DOHH2 (cell line): ENCODE data around the gene CNNM3.
A peak's percentile ranks its signal among the peaks of the same experiment; 100 is the strongest.

Experiments used
- H3F3A ChIP-seq: fragments of 200-600 bp; sonication (generic), shearing (Covaris generic); 2 replicates; pipeline ENCODE4 v1.6.0; 2016; ENCODE audit warnings: antibody characterized with exemption, mild to moderate bottlenecking; ENCODE audit not compliant: control insufficient read depth, insufficient read depth
- H3K27ac ChIP-seq: fragments of 200-600 bp; sonication (generic); 2 replicates; pipeline ENCODE4 v1.5.1; 2014; ENCODE audit warnings: low read depth, mild to moderate bottlenecking, low read length, moderate library complexity
- H3K27me3 ChIP-seq: fragments of 200-600 bp; sonication (generic); 2 replicates; pipeline ENCODE4 v1.6.1; 2014; ENCODE audit warnings: mild to moderate bottlenecking, low read length, mixed read lengths; ENCODE audit not compliant: control insufficient read depth
- H3K36me3 ChIP-seq: fragments of 200-600 bp; sonication (generic); 2 replicates; pipeline ENCODE4 v1.6.1; 2014; ENCODE audit warnings: mild to moderate bottlenecking, low read length, moderate library complexity, mixed read lengths; ENCODE audit not compliant: control insufficient read depth
- H3K4me1 ChIP-seq: fragments of 200-600 bp; sonication (generic); 2 replicates; pipeline ENCODE4 v1.6.1; 2014; ENCODE audit warnings: mild to moderate bottlenecking, low read length, mixed read lengths; ENCODE audit not compliant: control insufficient read depth
- H3K4me2 ChIP-seq: fragments of 200-600 bp; sonication (generic); 2 replicates; pipeline ENCODE4 v1.6.0; 2014; ENCODE audit warnings: mild to moderate bottlenecking, low read length, moderate library complexity
- H3K4me3 ChIP-seq: fragments of 200-600 bp; sonication (generic); 2 replicates; pipeline ENCODE4 v1.5.1; 2014; ENCODE audit warnings: mild to moderate bottlenecking, low read length, mixed read lengths
- H3K79me2 ChIP-seq: fragments of 200-600 bp; sonication (generic); 2 replicates; pipeline ENCODE4 v1.6.1; 2014; ENCODE audit warnings: mild to moderate bottlenecking, low read length, mixed read lengths; ENCODE audit not compliant: control insufficient read depth
- H3K9me2 ChIP-seq: fragments of 200-600 bp; sonication (generic); replicated peaks from 2 replicates; pipeline ENCODE4 v1.6.1; 2014; ENCODE audit warnings: mild to moderate bottlenecking, low read length, mixed read lengths; ENCODE audit not compliant: control insufficient read depth
- H3K9me3 ChIP-seq: fragments of 200-600 bp; sonication (generic); 2 replicates; pipeline ENCODE4 v1.6.1; 2014; ENCODE audit warnings: antibody characterized with exemption, low read length, mixed read lengths; ENCODE audit not compliant: control insufficient read depth, insufficient read depth
- H4K20me1 ChIP-seq: fragments of 200-600 bp; sonication (generic); 2 replicates; pipeline ENCODE4 v1.6.0; 2014; ENCODE audit warnings: low read depth, mild to moderate bottlenecking, antibody characterized with exemption, low read length, moderate library complexity; ENCODE audit not compliant: control insufficient read depth, insufficient read depth
- EZH2phosphoT487 ChIP-seq: fragments of 200-600 bp; sonication (generic); IDR thresholded peaks from 2 replicates; pipeline ENCODE4 v1.6.1; 2017; ENCODE audit warnings: borderline replicate concordance, mild to moderate bottlenecking, antibody characterized with exemption, low read length, moderate library complexity, mixed read lengths
- TF ChIP-seq, protein P1 (sequence below): fragments of 200-600 bp; sonication (generic); IDR thresholded peaks from one replicate; pipeline ENCODE4 v1.5.1; 2014; ENCODE audit warnings: antibody characterized with exemption, mild to moderate bottlenecking, low read depth, low read length; ENCODE audit not compliant: poor library complexity, severe bottlenecking

The CNNM3 gene

DNA sequence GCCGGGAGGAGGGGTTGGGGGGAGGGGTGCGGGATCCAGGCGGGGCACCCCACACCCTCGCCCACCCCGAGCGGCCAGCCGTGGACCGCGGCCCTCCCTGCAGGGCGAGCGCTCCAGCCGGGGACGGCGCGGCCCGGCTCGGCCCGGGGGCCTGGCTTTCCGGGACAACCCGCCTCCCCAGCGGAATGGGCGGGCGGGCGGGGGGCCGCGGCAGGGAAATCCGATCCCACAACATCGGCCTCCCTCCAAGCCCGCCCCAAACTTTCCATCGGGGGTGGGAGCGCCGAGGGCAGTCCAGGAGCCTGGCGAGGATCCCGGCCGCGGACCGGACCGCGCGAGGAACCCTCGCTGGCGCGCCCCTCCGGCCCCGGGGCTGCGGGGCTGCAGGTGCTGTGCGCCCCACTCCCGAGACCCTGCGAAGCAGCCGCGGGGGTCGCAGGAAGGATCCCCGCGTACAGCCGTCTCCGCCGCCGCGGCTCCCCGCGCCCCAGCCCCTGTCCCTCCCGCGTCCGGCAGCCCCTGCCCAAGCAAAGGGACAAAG lies 53.3 kb downstream of the CNNM3 start:
- TF ChIP-seq EZH2phosphoT487, result no peak
- TF ChIP-seq, protein P1, sequence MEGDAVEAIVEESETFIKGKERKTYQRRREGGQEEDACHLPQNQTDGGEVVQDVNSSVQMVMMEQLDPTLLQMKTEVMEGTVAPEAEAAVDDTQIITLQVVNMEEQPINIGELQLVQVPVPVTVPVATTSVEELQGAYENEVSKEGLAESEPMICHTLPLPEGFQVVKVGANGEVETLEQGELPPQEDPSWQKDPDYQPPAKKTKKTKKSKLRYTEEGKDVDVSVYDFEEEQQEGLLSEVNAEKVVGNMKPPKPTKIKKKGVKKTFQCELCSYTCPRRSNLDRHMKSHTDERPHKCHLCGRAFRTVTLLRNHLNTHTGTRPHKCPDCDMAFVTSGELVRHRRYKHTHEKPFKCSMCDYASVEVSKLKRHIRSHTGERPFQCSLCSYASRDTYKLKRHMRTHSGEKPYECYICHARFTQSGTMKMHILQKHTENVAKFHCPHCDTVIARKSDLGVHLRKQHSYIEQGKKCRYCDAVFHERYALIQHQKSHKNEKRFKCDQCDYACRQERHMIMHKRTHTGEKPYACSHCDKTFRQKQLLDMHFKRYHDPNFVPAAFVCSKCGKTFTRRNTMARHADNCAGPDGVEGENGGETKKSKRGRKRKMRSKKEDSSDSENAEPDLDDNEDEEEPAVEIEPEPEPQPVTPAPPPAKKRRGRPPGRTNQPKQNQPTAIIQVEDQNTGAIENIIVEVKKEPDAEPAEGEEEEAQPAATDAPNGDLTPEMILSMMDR, result no peak
- Histone ChIP-seq H3F3A (no peaks in the 10 kb centered on the region), H3K27ac (no peak overlapping the region), H3K4me1 (peaks cover 17% of the 10 kb centered on the region), H3K27me3 (peaks cover 76% of the 10 kb centered on the region), H3K4me3 (peak overlapping the region; percentile 68), H3K4me2 (peak overlapping the region; percentile 84), H3K36me3 (no peaks in the 10 kb centered on the region), H3K9me3 (no peaks in the 10 kb centered on the region), H3K79me2 (no peaks in the 10 kb centered on the region), H3K9me2 (no peaks in the 10 kb centered on the region), H4K20me1 (no peaks in the 10 kb centered on the region)

DNA sequence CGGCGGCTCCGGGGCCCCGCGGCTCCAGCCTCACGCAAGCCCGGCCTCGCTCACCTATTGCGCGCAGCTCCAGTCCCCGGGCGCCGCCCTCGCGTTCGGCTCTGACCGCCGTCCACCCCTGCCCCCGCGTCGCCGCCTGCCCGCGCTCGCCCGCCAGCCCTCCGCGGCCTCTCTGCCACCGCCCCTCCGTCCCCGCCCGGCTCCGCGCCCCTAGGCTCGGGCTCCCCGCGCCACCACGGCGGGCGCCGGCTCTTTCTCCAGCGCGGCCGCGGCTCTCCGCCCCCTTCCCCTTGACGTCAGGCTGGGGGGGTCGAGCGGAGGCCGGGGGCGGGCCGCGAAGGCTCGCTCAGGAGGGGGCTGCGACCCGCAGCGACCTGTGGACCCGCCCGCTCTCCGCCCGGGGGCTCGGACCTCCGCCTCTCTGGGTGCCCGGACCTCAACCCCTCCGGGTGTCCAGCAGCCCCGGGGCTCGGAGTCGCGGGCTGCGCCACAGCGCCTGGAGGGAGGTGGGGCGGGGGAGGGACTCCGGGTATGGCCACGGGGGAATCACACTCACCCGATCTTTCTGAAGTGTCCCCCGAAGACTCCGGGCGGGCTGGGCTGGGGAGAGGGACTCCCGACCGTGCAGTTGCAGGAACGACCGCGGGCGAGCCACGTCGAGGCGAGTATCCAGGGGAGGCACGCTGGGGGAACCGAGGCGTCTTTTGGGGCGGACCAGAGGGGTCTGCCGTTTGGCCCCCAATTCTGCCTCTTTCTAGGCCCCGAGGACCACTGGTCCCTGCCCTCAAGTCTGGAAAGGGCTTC lies 54.0 kb downstream of the CNNM3 start, which contains the start of gene SEMA4C:
TSS of gene SEMA4C (minus strand) at position 259 of the 804 bp plus-strand sequence. CDS start 2,194 bp downstream, outside the sequence.
- Histone ChIP-seq H3K27ac (no peak within 1 kb of the TSS), H3K4me1 (peaks cover 18% of the 10 kb centered on the region), H3K36me3 (no peaks in the 10 kb centered on the region), H3K9me3 (no peaks in the 10 kb centered on the region), H3K27me3 (peaks cover 83% of the 10 kb centered on the region), H4K20me1 (no peaks in the 10 kb centered on the region), H3K4me2 (peak within 1 kb of the TSS; percentile 84), H3K79me2 (no peaks in the 10 kb centered on the region), H3K9me2 (no peaks in the 10 kb centered on the region), H3F3A (no peaks in the 10 kb centered on the region), H3K4me3 (peak within 1 kb of the TSS; percentile 68)
- peak; percentile 92 for TF ChIP-seq EZH2phosphoT487
- TF ChIP-seq, protein P1, result no peak

DNA sequence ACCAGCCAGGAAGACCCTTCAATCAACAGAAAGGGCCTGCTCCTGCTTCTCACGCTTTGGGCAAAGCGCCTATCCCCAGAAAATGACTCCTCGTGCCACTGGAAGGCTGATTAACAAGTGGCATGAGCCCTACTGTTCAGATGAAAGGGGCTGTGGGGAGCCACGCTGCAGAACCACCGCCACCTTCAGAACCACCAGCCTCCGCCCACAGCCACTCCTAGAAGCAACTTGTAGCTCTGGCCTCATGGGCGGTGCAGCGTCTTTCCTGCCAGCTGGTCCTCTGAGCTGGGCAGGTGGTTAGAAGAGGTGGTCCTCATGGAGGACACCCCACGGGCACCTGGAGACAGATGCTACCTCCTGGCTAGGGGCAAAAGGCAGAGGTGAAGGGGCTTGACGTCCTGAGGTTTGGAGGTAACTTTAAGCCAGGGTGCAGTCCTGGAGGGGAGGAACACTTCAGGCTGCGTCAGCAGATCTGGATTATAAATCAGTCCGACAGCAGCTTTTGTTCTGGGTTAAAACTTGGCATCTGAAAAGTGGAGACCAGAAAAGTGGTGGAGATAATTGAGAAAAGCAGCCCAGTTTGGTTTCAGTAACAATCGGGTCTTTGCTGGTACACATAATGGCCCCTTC lies 54.7 kb downstream of the CNNM3 start:
- no peak overlapping the region for H3K4me3 ChIP-seq
- H3K4me2 ChIP-seq, result no peak overlapping the region
- no peaks in the 10 kb centered on the region for H3K79me2 ChIP-seq
- H3K36me3 ChIP-seq, result no peaks in the 10 kb centered on the region
- H3K9me2 ChIP-seq, result no peaks in the 10 kb centered on the region
- H3F3A ChIP-seq, result no peaks in the 10 kb centered on the region
- H3K27me3 ChIP-seq, result peaks cover 90% of the 10 kb centered on the region
- H3K9me3 ChIP-seq, result no peaks in the 10 kb centered on the region
- H3K4me1 ChIP-seq, result peaks cover 18% of the 10 kb centered on the region
- H3K27ac ChIP-seq, result no peak overlapping the region
- TF ChIP-seq, protein P1, result no peak
- peak; percentile 95; the same call in 1 of the 2 replicates for TF ChIP-seq EZH2phosphoT487
- no peaks in the 10 kb centered on the region for H4K20me1 ChIP-seq
